Measurements from ENCODE around the gene PTOV1.

DNA sequence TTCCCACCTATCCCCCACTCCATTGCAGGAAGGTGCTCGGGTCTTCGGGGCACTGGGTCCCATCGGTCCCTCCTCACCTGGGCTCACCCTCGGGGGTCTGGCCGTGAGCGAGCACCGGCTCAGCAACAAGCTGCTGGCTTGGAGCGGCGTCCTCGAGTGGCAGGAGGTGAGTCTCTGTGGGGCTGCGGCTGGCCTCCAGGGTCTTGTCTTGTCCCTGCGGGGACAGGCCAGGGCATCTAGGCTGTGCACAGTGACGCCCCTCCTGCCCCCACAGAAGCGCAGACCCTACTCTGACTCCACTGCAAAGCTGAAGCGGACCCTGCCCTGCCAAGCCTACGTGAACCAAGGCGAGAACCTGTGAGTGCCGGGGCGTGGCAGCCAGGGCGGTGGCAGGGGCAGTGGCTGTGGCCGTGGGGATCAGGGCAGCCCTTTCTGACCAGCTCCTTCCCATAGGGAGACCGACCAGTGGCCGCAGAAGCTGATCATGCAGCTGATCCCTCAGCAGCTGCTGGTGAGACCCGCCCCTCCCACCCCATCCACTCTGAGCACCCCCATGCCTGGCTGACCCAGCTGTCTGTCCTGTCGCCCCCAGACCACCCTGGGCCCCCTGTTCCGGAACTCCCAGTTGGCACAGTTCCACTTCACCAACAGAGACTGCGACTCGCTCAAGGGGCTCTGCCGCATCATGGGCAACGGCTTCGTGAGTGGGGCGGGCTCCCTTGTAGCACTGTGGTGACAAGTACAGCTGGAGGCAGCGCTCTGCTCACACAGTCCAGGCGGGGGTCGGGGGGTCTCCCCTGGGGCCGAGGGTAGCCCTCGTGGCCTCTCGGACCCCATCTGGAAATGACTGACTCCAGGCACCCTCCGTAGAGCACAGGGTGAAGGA lies 3.7 kb downstream of the PTOV1 start:
- TF ChIP-seq ZNF670 (tag by site-specific recombination; IDR thresholded peaks at IDR 0.05; ENCODE audit: low read depth): no peak
- TF ChIP-seq ZNF777 (tag by site-specific recombination; IDR thresholded peaks at IDR 0.05; ENCODE audit: borderline replicate concordance): no peak
- TF ChIP-seq, protein P1, sequence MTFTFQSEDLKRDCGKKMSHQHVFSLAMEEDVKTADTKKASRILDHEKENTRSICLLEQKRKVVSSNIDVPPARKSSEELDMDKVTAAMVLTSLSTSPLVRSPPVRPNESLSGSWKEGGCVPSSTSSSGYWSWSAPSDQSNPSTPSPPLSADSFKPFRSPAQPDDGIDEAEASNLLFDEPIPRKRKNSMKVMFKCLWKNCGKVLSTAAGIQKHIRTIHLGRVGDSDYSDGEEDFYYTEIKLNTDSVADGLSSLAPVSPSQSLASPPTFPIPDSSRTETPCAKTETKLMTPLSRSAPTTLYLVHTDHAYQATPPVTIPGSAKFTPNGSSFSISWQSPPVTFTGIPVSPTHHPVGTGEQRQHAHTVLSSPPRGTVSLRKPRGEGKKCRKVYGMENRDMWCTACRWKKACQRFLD (tag by site-specific recombination; IDR thresholded peaks at IDR 0.05): no peak
- TF ChIP-seq, protein P2, sequence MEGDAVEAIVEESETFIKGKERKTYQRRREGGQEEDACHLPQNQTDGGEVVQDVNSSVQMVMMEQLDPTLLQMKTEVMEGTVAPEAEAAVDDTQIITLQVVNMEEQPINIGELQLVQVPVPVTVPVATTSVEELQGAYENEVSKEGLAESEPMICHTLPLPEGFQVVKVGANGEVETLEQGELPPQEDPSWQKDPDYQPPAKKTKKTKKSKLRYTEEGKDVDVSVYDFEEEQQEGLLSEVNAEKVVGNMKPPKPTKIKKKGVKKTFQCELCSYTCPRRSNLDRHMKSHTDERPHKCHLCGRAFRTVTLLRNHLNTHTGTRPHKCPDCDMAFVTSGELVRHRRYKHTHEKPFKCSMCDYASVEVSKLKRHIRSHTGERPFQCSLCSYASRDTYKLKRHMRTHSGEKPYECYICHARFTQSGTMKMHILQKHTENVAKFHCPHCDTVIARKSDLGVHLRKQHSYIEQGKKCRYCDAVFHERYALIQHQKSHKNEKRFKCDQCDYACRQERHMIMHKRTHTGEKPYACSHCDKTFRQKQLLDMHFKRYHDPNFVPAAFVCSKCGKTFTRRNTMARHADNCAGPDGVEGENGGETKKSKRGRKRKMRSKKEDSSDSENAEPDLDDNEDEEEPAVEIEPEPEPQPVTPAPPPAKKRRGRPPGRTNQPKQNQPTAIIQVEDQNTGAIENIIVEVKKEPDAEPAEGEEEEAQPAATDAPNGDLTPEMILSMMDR (tag by site-specific recombination; IDR thresholded peaks at IDR 0.05): no peak
- no peak for TF ChIP-seq ZNF530 (tag by site-specific recombination; IDR thresholded peaks at IDR 0.05; ENCODE audit: low read depth)
- no peak for TF ChIP-seq ZNF19 (tag by site-specific recombination; IDR thresholded peaks at IDR 0.05; ENCODE audit: low read depth)
- TF ChIP-seq ZBTB7A (tag by site-specific recombination; IDR thresholded peaks at IDR 0.05; ENCODE audit: low read depth): no peak
- TF ChIP-seq, protein P3, sequence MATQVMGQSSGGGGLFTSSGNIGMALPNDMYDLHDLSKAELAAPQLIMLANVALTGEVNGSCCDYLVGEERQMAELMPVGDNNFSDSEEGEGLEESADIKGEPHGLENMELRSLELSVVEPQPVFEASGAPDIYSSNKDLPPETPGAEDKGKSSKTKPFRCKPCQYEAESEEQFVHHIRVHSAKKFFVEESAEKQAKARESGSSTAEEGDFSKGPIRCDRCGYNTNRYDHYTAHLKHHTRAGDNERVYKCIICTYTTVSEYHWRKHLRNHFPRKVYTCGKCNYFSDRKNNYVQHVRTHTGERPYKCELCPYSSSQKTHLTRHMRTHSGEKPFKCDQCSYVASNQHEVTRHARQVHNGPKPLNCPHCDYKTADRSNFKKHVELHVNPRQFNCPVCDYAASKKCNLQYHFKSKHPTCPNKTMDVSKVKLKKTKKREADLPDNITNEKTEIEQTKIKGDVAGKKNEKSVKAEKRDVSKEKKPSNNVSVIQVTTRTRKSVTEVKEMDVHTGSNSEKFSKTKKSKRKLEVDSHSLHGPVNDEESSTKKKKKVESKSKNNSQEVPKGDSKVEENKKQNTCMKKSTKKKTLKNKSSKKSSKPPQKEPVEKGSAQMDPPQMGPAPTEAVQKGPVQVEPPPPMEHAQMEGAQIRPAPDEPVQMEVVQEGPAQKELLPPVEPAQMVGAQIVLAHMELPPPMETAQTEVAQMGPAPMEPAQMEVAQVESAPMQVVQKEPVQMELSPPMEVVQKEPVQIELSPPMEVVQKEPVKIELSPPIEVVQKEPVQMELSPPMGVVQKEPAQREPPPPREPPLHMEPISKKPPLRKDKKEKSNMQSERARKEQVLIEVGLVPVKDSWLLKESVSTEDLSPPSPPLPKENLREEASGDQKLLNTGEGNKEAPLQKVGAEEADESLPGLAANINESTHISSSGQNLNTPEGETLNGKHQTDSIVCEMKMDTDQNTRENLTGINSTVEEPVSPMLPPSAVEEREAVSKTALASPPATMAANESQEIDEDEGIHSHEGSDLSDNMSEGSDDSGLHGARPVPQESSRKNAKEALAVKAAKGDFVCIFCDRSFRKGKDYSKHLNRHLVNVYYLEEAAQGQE (tag by site-specific recombination; IDR thresholded peaks at IDR 0.05): no peak

Data from HEK293 (cell line).